GM18499 (cell line): ENCODE measurements around the gene DCP1B.

ENCODE experiments used
- ATAC-seq: cut with Tn5 transposase; IDR thresholded peaks from one replicate; pipeline ENCODE4 v1.9.1; 2021; ENCODE audit warnings: moderate number of reproducible peaks; ENCODE audit not compliant: insufficient read depth, unreplicated experiment

Gene DCP1B

DNA sequence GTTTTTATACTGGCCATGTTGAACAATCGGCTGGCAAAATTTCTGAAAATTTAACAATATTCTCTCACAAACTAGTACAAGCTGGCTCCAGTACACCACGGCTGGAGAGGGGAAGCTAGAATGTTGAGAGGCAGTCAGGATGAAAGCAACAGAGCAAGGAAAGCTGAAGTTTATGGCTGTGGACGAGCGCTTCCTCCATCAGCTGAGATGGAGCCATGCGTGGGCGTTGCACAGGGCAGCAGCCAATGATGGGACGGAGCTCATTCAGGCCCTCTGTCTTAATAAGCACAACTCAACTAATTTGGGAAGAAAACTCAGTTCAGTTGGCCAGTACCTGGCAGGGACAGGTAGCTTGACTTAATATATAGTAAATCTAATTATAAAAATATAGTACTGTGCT, 14.1 kb upstream of the DCP1B start:
- no peak for ATAC-seq

GRCh38 chr12:2017546-2018337, 13.5 kb upstream of the DCP1B start:
- no peak for ATAC-seq

- ATAC-seq, result no peak
Measured at GRCh38 chr12:2016862-2017545, 12.7 kb upstream of the DCP1B start.

DNA sequence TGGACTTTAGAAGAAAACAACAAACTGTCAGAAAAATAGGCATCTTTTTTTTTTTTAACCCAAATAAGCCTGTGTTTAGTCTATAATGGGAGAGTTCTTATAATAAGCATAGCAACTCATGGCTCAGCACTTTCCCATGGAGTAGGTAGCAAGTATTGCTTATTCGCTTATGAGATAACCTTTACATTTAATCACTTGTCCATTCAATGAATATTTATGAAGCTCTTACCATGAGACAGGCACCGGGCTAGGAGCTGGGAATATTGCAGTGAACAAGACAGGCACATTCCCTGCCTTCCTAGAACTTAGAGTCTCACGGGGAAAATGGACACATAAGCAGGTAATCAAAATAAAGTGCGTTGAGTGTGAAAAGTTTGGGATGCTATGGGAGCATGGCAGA, 10.0 kb upstream of the DCP1B start:
- ATAC-seq, result no peak

- ATAC-seq, result no peak
Measured at GRCh38 chr12:2013527-2014223, 9.4 kb upstream of the DCP1B start.

- ATAC-seq, result no peak
Measured at GRCh38 chr12:2013086-2013485, 8.8 kb upstream of the DCP1B start.

- no peak for ATAC-seq
Measured at GRCh38 chr12:2011643-2012607, 7.7 kb upstream of the DCP1B start.

GRCh38 chr12:2009623-2010022, 5.4 kb upstream of the DCP1B start:
- ATAC-seq, result no peak

DNA sequence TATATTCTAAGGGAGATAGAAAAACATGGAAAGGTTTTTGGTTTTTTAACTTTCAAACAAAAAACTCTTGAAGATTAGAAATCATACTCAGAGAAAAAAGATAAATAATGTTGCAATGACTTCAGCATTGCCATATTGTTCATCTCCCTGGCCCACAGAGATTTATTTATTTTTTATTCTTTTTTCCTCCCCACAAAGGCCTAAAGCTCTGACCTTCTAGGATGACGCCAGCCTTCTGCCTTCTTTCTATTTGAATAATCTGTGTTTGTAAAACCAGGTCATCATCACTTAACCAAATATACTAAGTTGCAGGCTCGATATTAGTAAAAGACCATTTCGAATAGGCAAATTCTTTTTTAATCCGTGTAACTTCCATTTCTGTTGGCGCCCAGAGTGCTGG, 4.4 kb upstream of the DCP1B start:
- no peak for ATAC-seq

DNA sequence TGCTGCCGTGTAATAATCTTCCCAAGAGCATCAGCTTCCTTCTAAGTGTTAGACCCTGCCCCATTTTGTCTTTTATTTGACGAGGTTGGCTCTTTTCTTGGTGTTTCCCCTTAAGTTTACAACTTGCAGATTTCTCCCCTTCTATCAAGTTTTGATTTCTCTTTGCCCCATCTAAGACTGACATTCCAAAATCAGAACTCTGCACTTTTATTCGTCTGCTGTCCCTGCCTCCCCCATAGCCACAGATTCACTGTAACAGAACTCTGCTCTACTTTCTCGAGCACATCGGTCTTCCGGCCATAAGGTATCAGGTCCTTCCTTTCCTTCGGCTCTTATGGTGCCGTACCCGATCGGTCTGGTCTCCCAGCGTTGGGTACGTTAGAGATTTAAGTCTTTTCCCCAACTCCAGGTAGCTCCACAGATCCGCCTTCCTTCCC, 563 bp downstream of the DCP1B start:
- ATAC-seq, result no peak

DNA sequence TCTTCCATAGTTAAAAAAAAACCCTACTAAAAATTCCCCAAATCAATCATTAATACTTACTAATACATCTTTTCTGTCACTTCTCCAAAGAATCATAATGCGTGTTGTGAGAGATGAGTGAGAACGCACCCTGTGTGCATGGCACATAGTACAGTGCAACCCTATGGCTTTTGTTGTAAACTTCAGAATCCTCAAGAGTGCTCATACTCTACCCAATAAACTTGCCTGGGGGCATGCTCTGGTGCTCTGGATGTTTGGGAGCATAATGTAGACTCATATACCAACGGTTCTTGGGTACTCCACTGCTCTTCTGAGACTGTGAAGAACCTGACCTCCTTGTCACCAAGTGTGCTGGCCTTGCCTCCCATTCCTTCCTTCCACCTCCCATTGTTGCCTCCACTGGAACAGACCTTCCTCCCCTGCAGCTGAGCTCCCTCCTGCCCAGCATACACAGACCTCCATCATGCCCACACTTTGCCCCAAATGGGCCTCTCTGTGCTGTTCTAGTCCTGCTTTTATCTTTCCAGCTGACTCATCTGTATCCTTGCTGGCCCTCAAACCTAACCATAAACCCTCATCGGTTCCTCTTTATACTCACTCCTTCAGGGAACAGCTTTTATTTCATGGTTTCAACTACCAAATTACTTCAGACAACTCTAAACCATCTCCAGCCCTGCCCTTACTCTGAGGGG, 8.9 kb downstream of the DCP1B start:
- ATAC-seq, result no peak

GRCh38 chr12:1994429-1995143, 9.7 kb downstream of the DCP1B start:
- no peak for ATAC-seq

DNA sequence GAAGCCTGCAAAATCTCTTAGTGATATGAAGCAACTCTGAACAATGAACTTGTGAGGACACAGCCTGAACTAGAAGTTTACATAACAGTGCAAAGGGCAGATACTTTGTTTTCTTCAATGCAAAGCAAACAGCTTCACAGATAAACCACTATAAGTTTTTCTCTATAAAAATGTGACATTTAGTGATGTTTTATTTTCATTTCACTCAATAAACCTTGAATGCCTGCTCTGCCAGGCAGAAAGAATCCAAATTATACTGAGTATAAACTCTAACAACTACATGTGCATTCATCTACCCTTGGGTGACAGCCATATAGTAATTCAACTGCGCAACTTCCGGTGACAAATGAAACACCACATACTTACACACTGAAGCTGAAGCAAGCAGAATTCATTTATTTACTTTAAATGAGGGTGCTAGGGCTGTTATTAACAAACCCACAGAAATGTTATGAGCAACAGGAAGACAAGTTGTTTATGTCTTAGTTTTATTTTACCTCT, 10.3 kb downstream of the DCP1B start:
- no peak for ATAC-seq

DNA sequence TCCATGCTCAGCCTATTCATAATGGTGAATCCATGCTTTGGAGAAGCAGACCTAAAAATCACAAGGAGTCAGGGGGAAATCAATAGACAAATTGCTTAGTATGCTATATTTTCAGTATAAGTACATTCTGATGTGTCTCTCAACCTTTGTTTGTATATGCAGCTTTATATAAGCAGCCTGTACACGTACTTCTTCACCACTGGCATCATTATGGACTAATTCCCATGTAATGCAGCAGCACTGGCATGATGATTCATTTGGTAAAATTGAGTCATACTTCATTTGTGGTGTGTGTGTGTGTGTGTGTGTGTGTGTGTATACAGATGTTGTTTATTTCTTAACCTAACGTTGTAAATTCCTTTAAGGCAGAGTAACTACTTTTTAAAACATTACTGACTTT, 10.9 kb downstream of the DCP1B start:
- no peak for ATAC-seq

DNA sequence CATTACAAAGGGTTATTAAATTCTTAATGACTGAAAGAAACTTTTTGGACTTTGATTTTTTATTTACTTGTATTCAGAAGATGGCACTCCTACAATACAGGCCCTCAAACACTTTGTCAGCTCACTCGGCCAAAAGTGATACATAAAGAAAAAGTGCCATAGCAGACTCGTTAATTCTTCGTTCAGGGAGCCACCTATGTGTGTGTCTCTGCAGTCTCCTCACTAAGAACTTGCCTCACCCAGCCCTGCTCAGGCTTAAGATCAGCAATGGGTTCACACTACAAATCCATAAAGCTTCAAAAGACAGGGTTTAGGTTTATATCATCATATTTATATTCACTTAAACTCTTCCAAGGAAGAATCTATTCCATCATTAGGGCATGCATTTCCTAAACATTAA, 11.5 kb downstream of the DCP1B start:
- no peak for ATAC-seq

DNA sequence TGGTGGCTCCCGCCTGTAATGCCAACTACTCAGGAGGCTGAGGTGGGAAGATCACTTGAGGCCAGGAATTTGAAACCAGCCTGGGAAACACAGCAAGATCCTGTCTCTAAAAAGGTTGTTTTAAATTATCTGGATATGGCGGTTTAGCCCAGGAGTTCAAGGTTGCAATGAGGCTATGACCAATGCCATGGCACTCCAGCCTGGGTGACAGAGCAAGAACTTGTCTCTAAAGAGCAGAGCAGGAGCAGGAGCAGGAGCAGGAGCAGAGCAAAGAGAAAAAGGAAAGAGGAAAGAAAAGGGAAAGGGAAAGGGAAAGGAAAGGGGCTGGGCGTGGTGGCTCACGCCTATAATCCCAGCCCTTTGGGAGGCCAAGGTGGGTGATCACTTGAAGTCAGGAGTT, 15.1 kb downstream of the DCP1B start:
- ATAC-seq, result no peak

DNA sequence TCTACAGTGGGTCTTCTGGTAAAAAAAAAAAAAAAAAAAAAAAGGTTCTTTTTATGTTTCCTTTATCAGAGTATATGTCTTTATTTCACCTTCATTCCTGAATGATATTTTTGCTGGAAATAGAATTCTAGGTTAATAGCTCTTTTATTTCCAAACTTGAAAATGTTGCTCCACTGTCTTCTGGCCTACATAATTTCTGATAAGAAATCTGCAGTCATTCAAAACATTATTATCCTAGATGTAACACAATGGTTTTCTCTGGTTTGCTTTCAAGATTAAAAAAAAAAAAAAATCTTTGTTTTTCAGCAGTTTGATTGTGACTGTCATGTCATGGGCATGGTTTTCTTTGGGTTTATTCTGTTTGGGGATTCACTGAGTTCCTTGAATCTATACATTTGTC, 19.5 kb downstream of the DCP1B start:
- no peak for ATAC-seq

GRCh38 chr12:1980282-1980681, 24.0 kb downstream of the DCP1B start:
- no peak for ATAC-seq
